ENCODE data around the gene RARB. TPM values are rescaled to one million over a fixed set of nuclear protein-coding genes. Genes with fewer than 3 reads are reported as not detected.

RARB gene
- total RNA-seq, 3 donors from 2014 or later: 0.80 to 20.1 (median 8.2) TPM

DNA sequence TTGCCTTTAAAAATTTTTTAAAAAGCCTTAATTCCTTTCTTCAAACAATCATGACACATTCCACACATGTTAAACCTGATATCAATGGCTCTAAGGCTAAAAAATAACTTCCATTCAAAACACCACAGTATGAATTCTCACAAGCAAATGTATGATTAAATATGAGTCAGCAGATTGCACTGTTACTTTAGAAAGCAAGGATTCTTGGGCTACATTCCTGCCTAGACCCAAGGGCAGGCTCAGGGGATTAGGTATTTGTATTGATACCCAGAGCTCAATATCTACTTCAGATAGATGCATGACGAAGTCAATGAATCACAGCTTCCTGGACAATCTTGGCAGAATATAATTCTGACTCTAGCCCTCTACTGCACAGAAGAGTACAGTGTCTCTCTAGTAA is 65.7 kb downstream of the RARB start:
- Histone ChIP-seq H3K4me3 (no peak overlapping the region), H3K9me3 (peaks cover 13 to 24% of the 10 kb centered on the region in 2 donors), H3K27me3 (no peaks in the 10 kb centered on the region), H3K36me3 (no peaks in the 10 kb centered on the region), H3K27ac (no peak overlapping the region), H3K4me1 (no peaks in the 10 kb centered on the region)
- intact Hi-C loops (cut with DNase I; ENCODE audit: low total_unique reads): no loop called here
- TF ChIP-seq POLR2AphosphoS5 (IDR thresholded peaks at IDR 0.05): no peak
- DNase-seq (ENCODE audit: low spot score in 2 of 2): no peak

DNA sequence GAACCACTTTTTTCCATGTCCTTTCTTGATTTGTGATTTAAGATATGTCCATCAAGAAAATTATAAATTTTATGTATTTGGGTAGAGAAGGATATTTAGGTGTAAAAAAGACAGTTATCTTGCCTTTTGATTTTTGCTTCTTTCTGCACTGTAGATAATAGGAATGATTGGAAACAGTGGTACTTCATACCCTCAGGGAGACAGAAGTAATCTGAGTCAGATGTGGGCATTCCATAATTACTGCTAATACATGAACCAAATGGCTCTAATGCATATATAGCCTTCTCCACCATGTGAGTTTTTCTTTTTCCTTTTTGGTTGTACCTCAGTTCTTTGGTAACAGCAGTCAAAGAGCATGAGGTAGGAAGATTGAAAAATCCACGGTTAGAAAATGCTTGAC is 67.2 kb downstream of the RARB start:
- no peak overlapping the region for H3K27ac ChIP-seq
- intact Hi-C loops (cut with DNase I; ENCODE audit: low total_unique reads): no loop called here
- DNase-seq (ENCODE audit: low spot score in 2 of 2): no peak
- TF ChIP-seq POLR2AphosphoS5 (IDR thresholded peaks at IDR 0.05): no peak
- no peak for TF ChIP-seq POLR2A (IDR thresholded peaks at IDR 0.05)
- no peak for TF ChIP-seq CTCF (IDR thresholded peaks at IDR 0.05)
- no peaks in the 10 kb centered on the region for H3K36me3 ChIP-seq
- H3K4me3 ChIP-seq: no peak overlapping the region
- no peaks in the 10 kb centered on the region for H3K4me1 ChIP-seq
- peaks cover 13 to 24% of the 10 kb centered on the region in 2 donors for H3K9me3 ChIP-seq
- no peaks in the 10 kb centered on the region for H3K27me3 ChIP-seq

GRCh38 chr3:25495726-25496253 is 67.7 kb downstream of the RARB start:
- TF ChIP-seq POLR2AphosphoS5 (IDR thresholded peaks at IDR 0.05) (no peak), CTCF (IDR thresholded peaks at IDR 0.05) (no peak), POLR2A (IDR thresholded peaks at IDR 0.05) (no peak)
- Histone ChIP-seq H3K9me3 (peaks cover 13 to 24% of the 10 kb centered on the region in 2 donors), H3K4me1 (no peaks in the 10 kb centered on the region), H3K36me3 (no peaks in the 10 kb centered on the region), H3K27me3 (no peaks in the 10 kb centered on the region), H3K4me3 (no peak overlapping the region), H3K27ac (no peak overlapping the region)
- no peak for DNase-seq (ENCODE audit: low spot score in 2 of 2)
- intact Hi-C loops (cut with DNase I; ENCODE audit: low total_unique reads): no loop called here

DNA sequence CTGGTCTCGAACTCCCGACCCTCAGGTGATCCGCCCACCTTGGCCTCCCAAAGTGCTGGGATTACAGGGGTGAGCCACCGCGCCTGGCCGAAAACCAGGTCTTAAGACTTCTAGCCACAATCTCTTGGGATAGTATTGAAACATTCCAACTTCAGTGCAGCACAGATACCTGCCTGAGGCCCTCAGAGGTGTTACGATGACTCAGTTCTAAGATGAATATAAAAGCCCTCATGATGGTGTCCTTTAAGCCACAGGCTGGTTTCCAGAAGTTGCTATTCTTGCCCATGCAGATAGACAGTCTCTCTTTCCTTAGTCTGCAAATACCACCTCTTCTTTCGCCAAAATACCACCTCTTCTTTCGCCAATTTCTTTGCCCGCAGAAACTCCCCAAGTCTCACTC is 69.0 kb downstream of the RARB start:
- peaks cover 13 to 24% of the 10 kb centered on the region in 2 donors for H3K9me3 ChIP-seq
- intact Hi-C loops (cut with DNase I; ENCODE audit: low total_unique reads): no loop called here
- no peak for TF ChIP-seq CTCF (IDR thresholded peaks at IDR 0.05)
- no peaks in the 10 kb centered on the region for H3K4me1 ChIP-seq
- DNase-seq (ENCODE audit: low spot score in 2 of 2): no peak
- H3K27me3 ChIP-seq: no peaks in the 10 kb centered on the region
- no peaks in the 10 kb centered on the region for H3K36me3 ChIP-seq
- no peak overlapping the region for H3K27ac ChIP-seq
- no peak overlapping the region for H3K4me3 ChIP-seq

DNA sequence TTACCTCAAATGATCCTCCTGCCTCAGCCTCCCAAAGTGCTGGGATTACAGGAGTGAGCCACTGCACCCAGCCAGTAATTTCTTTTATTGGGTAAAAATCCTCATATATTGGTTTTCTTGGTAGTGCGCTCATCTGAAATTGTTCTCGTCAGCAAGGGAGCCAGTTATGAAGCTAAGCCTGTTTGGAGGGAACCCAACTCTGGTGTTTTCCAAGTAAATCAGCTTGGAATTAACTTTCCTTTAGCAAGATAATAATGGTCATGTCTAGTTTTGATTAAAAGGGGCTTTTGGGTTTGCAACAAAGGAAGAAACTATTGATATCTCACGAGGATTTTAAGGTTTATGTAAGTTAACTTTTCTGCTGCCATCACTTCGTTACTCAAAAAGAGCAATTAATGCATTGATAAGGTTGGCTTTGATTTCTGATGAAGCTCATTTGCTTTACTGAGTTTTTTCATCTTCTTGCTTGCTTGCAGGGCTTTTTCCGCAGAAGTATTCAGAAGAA is 72.7 kb downstream of the RARB start:
- TF ChIP-seq CTCF (IDR thresholded peaks at IDR 0.05) (no peak), POLR2AphosphoS5 (IDR thresholded peaks at IDR 0.05) (no peak), POLR2A (IDR thresholded peaks at IDR 0.05) (no peak)
- H3K4me3 ChIP-seq: no peak overlapping the region
- H3K4me1 ChIP-seq: no peaks in the 10 kb centered on the region
- peaks cover 0 to 3% of the 10 kb centered on the region in 2 donors for H3K9me3 ChIP-seq
- H3K27me3 ChIP-seq: no peaks in the 10 kb centered on the region
- no peak for DNase-seq (ENCODE audit: low spot score in 2 of 2)
- H3K27ac ChIP-seq: no peak overlapping the region
- intact Hi-C loops (cut with DNase I; ENCODE audit: low total_unique reads): no loop called here
- no peaks in the 10 kb centered on the region for H3K36me3 ChIP-seq

DNA sequence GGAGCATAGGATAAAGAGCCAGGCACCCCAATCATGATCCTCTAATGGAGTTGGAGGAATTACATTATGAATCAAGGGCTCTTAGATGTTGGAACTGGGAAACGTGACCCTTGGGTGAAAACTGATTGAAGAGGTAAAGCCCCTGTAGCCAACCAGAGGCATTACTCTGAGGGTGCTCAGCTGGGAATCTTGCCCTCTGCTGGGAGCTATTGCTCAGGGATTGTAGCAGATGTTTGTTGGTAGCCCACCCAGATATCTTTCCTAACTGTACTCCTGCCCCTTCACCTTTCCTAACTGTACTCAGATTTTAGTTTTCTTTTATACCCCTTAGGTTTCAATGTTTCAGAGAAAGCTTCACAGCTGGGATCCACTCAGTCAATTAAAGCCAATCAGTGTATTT is 74.2 kb downstream of the RARB start:
- H3K4me3 ChIP-seq: no peak overlapping the region
- TF ChIP-seq POLR2AphosphoS5 (IDR thresholded peaks at IDR 0.05) (no peak), POLR2A (IDR thresholded peaks at IDR 0.05) (no peak), CTCF (IDR thresholded peaks at IDR 0.05) (no peak)
- H3K4me1 ChIP-seq: no peaks in the 10 kb centered on the region
- DNase-seq (ENCODE audit: low spot score in 2 of 2): no peak
- no peaks in the 10 kb centered on the region for H3K27me3 ChIP-seq
- intact Hi-C loops (cut with DNase I; ENCODE audit: low total_unique reads): no loop called here
- no peaks in the 10 kb centered on the region for H3K36me3 ChIP-seq
- H3K9me3 ChIP-seq: no peaks in the 10 kb centered on the region
- no peak overlapping the region for H3K27ac ChIP-seq

Data from breast epithelium (tissue), 4 donors.